Measurements from ENCODE around the gene HOXB2.
"Not testable (repeated sequence)": the region's sequence is repeated elsewhere in the genome, so short reads cannot be mapped to it uniquely, and the experiment has no call there.

The HOXB2 gene

GRCh38 chr17:48542114-48542656 is 2.7 kb downstream of the HOXB2 start:
- in situ Hi-C loops (cut with MboI; ENCODE audit: low sequenced_read_pairs): no loop called here

- in situ Hi-C loops (cut with MboI; ENCODE audit: low sequenced_read_pairs): no loop called here
These were observed 3.3 kb downstream of the HOXB2 start for GRCh38 chr17:48541577-48542113.

GRCh38 chr17:48541036-48541576 is 3.8 kb downstream of the HOXB2 start:
- in situ Hi-C loops (cut with MboI; ENCODE audit: low sequenced_read_pairs): no loop called here

GRCh38 chr17:48540213-48540612 is 4.7 kb downstream of the HOXB2 start:
- in situ Hi-C loops (cut with MboI; ENCODE audit: low sequenced_read_pairs): no loop called here

GRCh38 chr17:48539177-48539576 is 5.7 kb downstream of the HOXB2 start:
- in situ Hi-C loops (cut with MboI; ENCODE audit: low sequenced_read_pairs): no loop called here

GRCh38 chr17:48537316-48537715 is 7.6 kb downstream of the HOXB2 start:
- in situ Hi-C loops (cut with MboI; ENCODE audit: low sequenced_read_pairs): no loop called here

GRCh38 chr17:48535793-48536559 is 8.9 kb downstream of the HOXB2 start:
- in situ Hi-C loops (cut with MboI; ENCODE audit: low sequenced_read_pairs): not testable (repeated sequence)

GRCh38 chr17:48532261-48532660 is 12.6 kb downstream of the HOXB2 start:
- in situ Hi-C loops (cut with MboI; ENCODE audit: low sequenced_read_pairs): no loop called here

- in situ Hi-C loops (cut with MboI; ENCODE audit: low sequenced_read_pairs): no loop called here
These were observed 14.0 kb downstream of the HOXB2 start, which contains the start of gene HOXB1 for GRCh38 chr17:48530887-48531272. HOXB1 (minus strand) TSS chr17:48531011; CDS start chr17:48530904, 107 bp downstream.

- in situ Hi-C loops (cut with MboI; ENCODE audit: low sequenced_read_pairs): no loop called here
These were observed 14.6 kb downstream of the HOXB2 start for GRCh38 chr17:48530208-48530886.

- in situ Hi-C loops (cut with MboI; ENCODE audit: low sequenced_read_pairs): no loop called here
These were observed 15.3 kb downstream of the HOXB2 start for GRCh38 chr17:48529683-48530009.

- in situ Hi-C loops (cut with MboI; ENCODE audit: low sequenced_read_pairs): no loop called here
These were observed 15.8 kb downstream of the HOXB2 start for GRCh38 chr17:48528936-48529682.

GRCh38 chr17:48528153-48528935 is 16.6 kb downstream of the HOXB2 start:
- in situ Hi-C loops (cut with MboI; ENCODE audit: low sequenced_read_pairs): no loop called here

- in situ Hi-C loops (cut with MboI; ENCODE audit: low sequenced_read_pairs): no loop called here
These were observed 17.4 kb downstream of the HOXB2 start for GRCh38 chr17:48527547-48527932.

- in situ Hi-C loops (cut with MboI; ENCODE audit: low sequenced_read_pairs): no loop called here
These were observed 18.0 kb downstream of the HOXB2 start for GRCh38 chr17:48526608-48527546.

GRCh38 chr17:48523010-48523409 is 21.9 kb downstream of the HOXB2 start:
- in situ Hi-C loops (cut with MboI; ENCODE audit: low sequenced_read_pairs): no loop called here

GRCh38 chr17:48522031-48522653 is 22.8 kb downstream of the HOXB2 start:
- in situ Hi-C loops (cut with MboI; ENCODE audit: low sequenced_read_pairs): no loop called here

GRCh38 chr17:48520631-48521079 is 24.3 kb downstream of the HOXB2 start:
- in situ Hi-C loops (cut with MboI; ENCODE audit: low sequenced_read_pairs): no loop called here

GRCh38 chr17:48519427-48519826 is 25.5 kb downstream of the HOXB2 start:
- in situ Hi-C loops (cut with MboI; ENCODE audit: low sequenced_read_pairs): no loop called here
